H1 (cell line): ENCODE results near the gene ENSA.
"Not testable (repeated sequence)": the region's sequence is repeated elsewhere in the genome, so short reads cannot be mapped to it uniquely, and the experiment has no call there.

Experiments
- EP300 ChIP-seq, 2 experiments: IDR thresholded peaks; 1 replicate in 1 of 2; 2 replicates in 1 of 2; pipeline ENCODE4 v1.6.1; 2011 to 2012; ENCODE audit warnings: low read depth in 2 of 2, low read length in 2 of 2, mild to moderate bottlenecking in 2 of 2, borderline replicate concordance in 1 of 2, inconsistent platforms in 1 of 2, moderate library complexity in 1 of 2
- SRF ChIP-seq: IDR thresholded peaks from 2 replicates; pipeline ENCODE4 v1.6.1; 2011; ENCODE audit warnings: mild to moderate bottlenecking, low read depth, low read length, moderate library complexity
- TF ChIP-seq, protein P1 (sequence below), 3 experiments: IDR thresholded peaks; 1 replicate in 2 of 3; 2 replicates in 1 of 3; pipeline versions ENCODE4 v1.5.1 to v1.6.1; 2011; ENCODE audit warnings: low read length in 3 of 3, mild to moderate bottlenecking in 3 of 3, inconsistent platforms in 2 of 3, low read depth in 1 of 3, moderate library complexity in 1 of 3; ENCODE audit not compliant: insufficient read depth in 1 of 3; ENCODE audit errors: control extremely low read depth in 1 of 3

DNA sequence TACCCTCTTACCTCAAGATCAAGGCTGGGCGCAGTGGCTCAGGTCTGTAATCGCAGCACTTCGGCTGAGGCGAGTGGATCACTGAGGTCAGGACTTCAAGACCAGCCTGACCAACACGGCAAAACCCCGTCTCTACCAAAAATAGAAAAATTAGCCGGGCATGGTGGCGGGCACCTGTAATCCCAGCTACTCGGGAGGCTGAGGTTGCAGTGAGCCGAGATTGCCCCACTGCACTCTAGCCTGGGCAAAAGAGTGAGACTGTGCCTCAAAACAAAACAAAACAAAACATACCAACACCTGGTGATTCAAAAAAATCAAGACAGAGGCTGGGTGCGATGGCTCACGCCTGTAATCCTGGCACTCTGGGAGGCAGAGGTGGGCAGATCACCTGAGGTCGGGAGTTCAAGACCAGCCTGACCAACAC lies 55.8 kb downstream of the ENSA start:
- TF ChIP-seq, protein P1, sequence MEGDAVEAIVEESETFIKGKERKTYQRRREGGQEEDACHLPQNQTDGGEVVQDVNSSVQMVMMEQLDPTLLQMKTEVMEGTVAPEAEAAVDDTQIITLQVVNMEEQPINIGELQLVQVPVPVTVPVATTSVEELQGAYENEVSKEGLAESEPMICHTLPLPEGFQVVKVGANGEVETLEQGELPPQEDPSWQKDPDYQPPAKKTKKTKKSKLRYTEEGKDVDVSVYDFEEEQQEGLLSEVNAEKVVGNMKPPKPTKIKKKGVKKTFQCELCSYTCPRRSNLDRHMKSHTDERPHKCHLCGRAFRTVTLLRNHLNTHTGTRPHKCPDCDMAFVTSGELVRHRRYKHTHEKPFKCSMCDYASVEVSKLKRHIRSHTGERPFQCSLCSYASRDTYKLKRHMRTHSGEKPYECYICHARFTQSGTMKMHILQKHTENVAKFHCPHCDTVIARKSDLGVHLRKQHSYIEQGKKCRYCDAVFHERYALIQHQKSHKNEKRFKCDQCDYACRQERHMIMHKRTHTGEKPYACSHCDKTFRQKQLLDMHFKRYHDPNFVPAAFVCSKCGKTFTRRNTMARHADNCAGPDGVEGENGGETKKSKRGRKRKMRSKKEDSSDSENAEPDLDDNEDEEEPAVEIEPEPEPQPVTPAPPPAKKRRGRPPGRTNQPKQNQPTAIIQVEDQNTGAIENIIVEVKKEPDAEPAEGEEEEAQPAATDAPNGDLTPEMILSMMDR (IDR thresholded peaks at IDR 0.05; ENCODE audit: control extremely low read depth in 1 of 3, insufficient read depth in 1 of 3, low read depth in 1 of 3, low read length in 3 of 3), result not testable (repeated sequence)
- TF ChIP-seq SRF; EP300 (IDR thresholded peaks at IDR 0.05; ENCODE audit: borderline replicate concordance in 1 of 2, low read depth in 2 of 2, low read length in 2 of 2): not testable (repeated sequence)
